ENCODE measurements around the gene FHIT. TPM values are rescaled to one million over a fixed set of nuclear protein-coding genes. Genes with fewer than 3 reads are reported as not detected.

Gene FHIT
- total RNA-seq, 2 donors from 2014 or later, result 6.8 to 12.3 TPM

- Histone ChIP-seq H3K27me3 (ENCODE audit: control insufficient read depth, insufficient read depth, low read length, poor library complexity, severe bottlenecking) (no peaks in the 10 kb centered on the region), H3K9ac (ENCODE audit: extremely low read depth, low read length, poor library complexity, severe bottlenecking) (no peak overlapping the region), H3K27ac (ENCODE audit: low read depth, low read length) (no peak overlapping the region), H3K36me3 (ENCODE audit: control insufficient read depth, insufficient read depth, low read length) (no peaks in the 10 kb centered on the region), H3K4me1 (ENCODE audit: control insufficient read depth, insufficient read depth, low read length) (no peaks in the 10 kb centered on the region), H3K9me3 (ENCODE audit: control insufficient read depth, low read length) (peaks cover 32% of the 10 kb centered on the region), H3K4me3 (ENCODE audit: low read length) (no peak overlapping the region)
- DNase-seq, result no peak
- no peak for TF ChIP-seq CTCF (conservative IDR thresholded peaks at IDR 0.05)
- Mint-ChIP-seq H3K9me3 (peaks cover 41% of the 10 kb centered on the region), H3K4me3 (no peak overlapping the region), H3K27ac (no peak overlapping the region), H3K36me3 (ENCODE audit: low read depth) (peaks cover 20% of the 10 kb centered on the region), H3K4me1 (peaks cover 27% of the 10 kb centered on the region), H3K27me3 (ENCODE audit: insufficient read depth) (no peaks in the 10 kb centered on the region)
Measured at GRCh38 chr3:60771766-60772165, 479.5 kb downstream of the FHIT start.

- H3K9me3 Mint-ChIP-seq, result peaks cover 29% of the 10 kb centered on the region
- Histone ChIP-seq H3K27me3 (ENCODE audit: control insufficient read depth, insufficient read depth, low read length, poor library complexity, severe bottlenecking) (no peaks in the 10 kb centered on the region), H3K27ac (ENCODE audit: low read depth, low read length) (no peak overlapping the region), H3K36me3 (ENCODE audit: control insufficient read depth, insufficient read depth, low read length) (no peaks in the 10 kb centered on the region), H3K4me3 (ENCODE audit: low read length) (no peak overlapping the region), H3K4me1 (ENCODE audit: control insufficient read depth, insufficient read depth, low read length) (no peaks in the 10 kb centered on the region), H3K9ac (ENCODE audit: extremely low read depth, low read length, poor library complexity, severe bottlenecking) (no peak overlapping the region), H3K9me3 (ENCODE audit: control insufficient read depth, low read length) (peaks cover 20% of the 10 kb centered on the region)
- 94 to 100% methylated on average over 1 of the region's 1 CpG for WGBS, 2 experiments (ENCODE audit: insufficient coverage in 1 of 2, insufficient read length in 1 of 2)
- H3K4me3 Mint-ChIP-seq, result no peak overlapping the region
- H3K4me1 Mint-ChIP-seq, result peaks cover 27% of the 10 kb centered on the region
- no peaks in the 10 kb centered on the region for H3K27me3 Mint-ChIP-seq (ENCODE audit: insufficient read depth)
- no peak for TF ChIP-seq CTCF (conservative IDR thresholded peaks at IDR 0.05)
- no peak overlapping the region for H3K27ac Mint-ChIP-seq
- H3K36me3 Mint-ChIP-seq (ENCODE audit: low read depth), result peaks cover 13% of the 10 kb centered on the region
- no peak for DNase-seq
Measured at GRCh38 chr3:60770532-60770931, 480.7 kb downstream of the FHIT start.

- Histone ChIP-seq H3K36me3 (ENCODE audit: control insufficient read depth, insufficient read depth, low read length) (no peaks in the 10 kb centered on the region), H3K27me3 (ENCODE audit: control insufficient read depth, insufficient read depth, low read length, poor library complexity, severe bottlenecking) (no peaks in the 10 kb centered on the region), H3K4me1 (ENCODE audit: control insufficient read depth, insufficient read depth, low read length) (no peaks in the 10 kb centered on the region), H3K27ac (ENCODE audit: low read depth, low read length) (no peak overlapping the region), H3K4me3 (ENCODE audit: low read length) (no peak overlapping the region), H3K9me3 (ENCODE audit: control insufficient read depth, low read length) (peaks cover under 1% of the 10 kb centered on the region), H3K9ac (ENCODE audit: extremely low read depth, low read length, poor library complexity, severe bottlenecking) (no peak overlapping the region)
- TF ChIP-seq CTCF (conservative IDR thresholded peaks at IDR 0.05), result no peak
- Mint-ChIP-seq H3K27me3 (ENCODE audit: insufficient read depth) (no peaks in the 10 kb centered on the region), H3K4me3 (no peak overlapping the region), H3K27ac (no peak overlapping the region), H3K9me3 (peaks cover 2% of the 10 kb centered on the region), H3K36me3 (ENCODE audit: low read depth) (no peaks in the 10 kb centered on the region), H3K4me1 (peaks cover 18% of the 10 kb centered on the region)
- DNase-seq, result no peak
- 90 to 94% methylated on average over 2 to 3 of the region's 3 CpGs for WGBS, 2 experiments (ENCODE audit: insufficient coverage in 1 of 2, insufficient read length in 1 of 2)
Measured at GRCh38 chr3:60767536-60767935, 483.7 kb downstream of the FHIT start.
